GF-D8 (cell line): ENCODE data around the gene TRIM2.

Experiments
- DNase-seq: peaks from one replicate; lab custom pipeline; 2025; lab: John Stamatoyannopoulos, UW

Gene TRIM2

GRCh38 chr4:153372967-153373562 is 168.8 kb downstream of the TRIM2 start:
- no peak for DNase-seq

GRCh38 chr4:153374442-153374841 is 170.2 kb downstream of the TRIM2 start:
- DNase-seq: no peak

GRCh38 chr4:153375303-153375702 is 171.1 kb downstream of the TRIM2 start:
- no peak for DNase-seq

- DNase-seq: no peak
These were observed 178.9 kb downstream of the TRIM2 start for GRCh38 chr4:153383131-153383530.

GRCh38 chr4:153384160-153384559 is 179.9 kb downstream of the TRIM2 start:
- no peak for DNase-seq

GRCh38 chr4:153385784-153386183 is 181.5 kb downstream of the TRIM2 start:
- no peak for DNase-seq

GRCh38 chr4:153387981-153388380 is 183.7 kb downstream of the TRIM2 start:
- DNase-seq: no peak
